DMS153 treated with DMSO at 0.1 percent for 48 hours (cell line): ENCODE results near the gene UBR1.
"Not testable (repeated sequence)": the region's sequence is repeated elsewhere in the genome, so short reads cannot be mapped to it uniquely, and the experiment has no call there.

ENCODE experiments used
- DNase-seq: peaks from one replicate; lab custom pipeline; 2025; ENCODE audit not compliant: unreplicated experiment; lab: John Stamatoyannopoulos, UW

The UBR1 gene

GRCh38 chr15:42918047-42918446, 187.8 kb downstream of the UBR1 start:
- no peak for DNase-seq

- DNase-seq: no peak
Observed at GRCh38 chr15:42915654-42916315, 190.1 kb downstream of the UBR1 start.

- no peak for DNase-seq
Observed at GRCh38 chr15:42914728-42915497, 190.9 kb downstream of the UBR1 start.

GRCh38 chr15:42911058-42911592, 194.7 kb downstream of the UBR1 start:
- no peak for DNase-seq

- no peak for DNase-seq
Observed at GRCh38 chr15:42908538-42908937, 197.3 kb downstream of the UBR1 start.

GRCh38 chr15:42903388-42904324, 202.2 kb downstream of the UBR1 start:
- no peak for DNase-seq

- not testable (repeated sequence) for DNase-seq
Observed at GRCh38 chr15:42893911-42894310, 211.9 kb downstream of the UBR1 start.
